GM21723 (cell line): ENCODE results near the gene CPNE5.

Experiments used
- ATAC-seq: cut with Tn5 transposase; IDR thresholded peaks from one replicate; pipeline ENCODE4 v1.9.1; 2021; ENCODE audit warnings: mild to moderate bottlenecking, moderate library complexity; ENCODE audit not compliant: unreplicated experiment

The CPNE5 gene

GRCh38 chr6:36793913-36794712 is 45.1 kb downstream of the CPNE5 start:
- no peak for ATAC-seq

- no peak for ATAC-seq
Observed at GRCh38 chr6:36793296-36793912, 45.8 kb downstream of the CPNE5 start.

- ATAC-seq: no peak
Observed at GRCh38 chr6:36791521-36792135, 47.6 kb downstream of the CPNE5 start.

- ATAC-seq: no peak
Observed at GRCh38 chr6:36791085-36791484, 48.2 kb downstream of the CPNE5 start.

- no peak for ATAC-seq
Observed at GRCh38 chr6:36788768-36789167, 50.5 kb downstream of the CPNE5 start.

GRCh38 chr6:36788186-36788585 is 51.1 kb downstream of the CPNE5 start:
- no peak for ATAC-seq

GRCh38 chr6:36787210-36787609 is 52.0 kb downstream of the CPNE5 start:
- no peak for ATAC-seq

- no peak for ATAC-seq
Observed at GRCh38 chr6:36786055-36786675, 53.1 kb downstream of the CPNE5 start.

- no peak for ATAC-seq
Observed at GRCh38 chr6:36784376-36784636, 54.9 kb downstream of the CPNE5 start.

- ATAC-seq: no peak
Observed at GRCh38 chr6:36783603-36784375, 55.5 kb downstream of the CPNE5 start.

- no peak for ATAC-seq
Observed at GRCh38 chr6:36781669-36782068, 57.6 kb downstream of the CPNE5 start.

- ATAC-seq: no peak
Observed at GRCh38 chr6:36780442-36781177, 58.6 kb downstream of the CPNE5 start.

- no peak for ATAC-seq
Observed at GRCh38 chr6:36779227-36779626, 60.0 kb downstream of the CPNE5 start.

GRCh38 chr6:36777801-36778200 is 61.4 kb downstream of the CPNE5 start:
- ATAC-seq: no peak

- no peak for ATAC-seq
Observed at GRCh38 chr6:36776167-36776566, 63.1 kb downstream of the CPNE5 start.

GRCh38 chr6:36774331-36774730 is 64.9 kb downstream of the CPNE5 start:
- ATAC-seq: no peak

- ATAC-seq: no peak
Observed at GRCh38 chr6:36772397-36772796, 66.8 kb downstream of the CPNE5 start.

- ATAC-seq: no peak
Observed at GRCh38 chr6:36771145-36771544, 68.1 kb downstream of the CPNE5 start.

- ATAC-seq: no peak
Observed at GRCh38 chr6:36769676-36770499, 69.4 kb downstream of the CPNE5 start.
